HCT116 (cell line): ENCODE data around the gene HGFAC. TPM values are rescaled to one million over a fixed set of nuclear protein-coding genes. Genes with fewer than 3 reads are reported as not detected.

ENCODE experiments used
- ATAC-seq: fragments of 200-7000 bp; cut with Tn5 transposase; 2 replicates; pipeline ENCODE4 v1.9.1; 2020; ENCODE audit warnings: mild to moderate bottlenecking, moderate library complexity
- BruUV-seq: library from RNA; stranded (reverse); fragments of 400-500 nt; replicated peaks from 2 replicates; lab custom pipeline; 2021; lab: Mats Ljungman, UMichigan
- CTCF ChIA-PET: fragments of 300-600 bp; sonication (Branson Sonifier 250); formaldehyde crosslinking; loops from one replicate; lab custom pipeline; 2021; ENCODE audit warnings: antibody characterized with exemption; lab: Charles Lee
- POLR2A ChIA-PET: fragments of 300-600, 350-600 bp; sonication (Branson Sonifier 250); formaldehyde crosslinking; loops from one replicate; lab custom pipeline; 2021; ENCODE audit warnings: antibody characterized with exemption; lab: Charles Lee
- RAD21 ChIA-PET, 2 experiments: fragments of 300-600 bp; sonication (Branson Sonifier 250); formaldehyde crosslinking; loops; one replicate each; lab custom pipeline; 2023; ENCODE audit warnings: low total read pairs in 2 of 2; ENCODE audit not compliant: uncharacterized antibody in 2 of 2, unreplicated experiment in 2 of 2, low non-redundant PET in 1 of 2; lab: Charles Lee
- DNase-seq: peaks from one replicate; pipeline ENCODE4 v3.0.0-alpha.2; 2010; ENCODE audit warnings: low read depth, low spot score
- H2AFZ ChIP-seq: fragments of 200-600 bp; shearing (Covaris generic), sonication (generic); 2 replicates; pipeline ENCODE4 v1.6.1; 2017; ENCODE audit warnings: low read depth, mixed run types, mixed read lengths, antibody characterized with exemption, low read length; ENCODE audit not compliant: poor library complexity, severe bottlenecking
- H3K27ac ChIP-seq: 2 replicates; pipeline ENCODE4 v1.5.1; 2012; ENCODE audit warnings: low read depth, low read length
- H3K27me3 ChIP-seq: fragments of 200-600 bp; sonication (generic); 2 replicates; pipeline ENCODE4 v1.6.1; 2016; ENCODE audit warnings: mixed run types, low read length, mixed read lengths; ENCODE audit not compliant: insufficient read depth
- H3K36me3 ChIP-seq, 2 experiments: fragments of 200-500 bp in 1 of 2; fragments of 200-600 bp in 1 of 2; sonication (Bioruptor generic) in 1 of 2; sonication (generic) in 1 of 2; 2 replicates each; pipeline versions ENCODE4 v1.5.1 to v1.6.1; 2014 to 2016; ENCODE audit warnings: low read length in 2 of 2, inconsistent platforms in 1 of 2, mixed read lengths in 1 of 2, mixed run types in 1 of 2; ENCODE audit not compliant: insufficient read depth in 2 of 2, control insufficient read depth in 1 of 2
- H3K4me1 ChIP-seq, 2 experiments: fragments of 200-600 bp in 1 of 2; sonication (generic) in 1 of 2; 2 replicates each; pipeline versions ENCODE4 v1.5.1 to v1.6.1; 2012 to 2017; ENCODE audit warnings: low read length in 2 of 2, inconsistent platforms in 1 of 2, mild to moderate bottlenecking in 1 of 2, mixed read lengths in 1 of 2, mixed run types in 1 of 2, moderate library complexity in 1 of 2; ENCODE audit not compliant: insufficient read depth in 2 of 2, control insufficient read depth in 1 of 2
- H3K4me2 ChIP-seq: fragments of 200-600 bp; sonication (generic); 2 replicates; pipeline ENCODE4 v1.6.1; 2017; ENCODE audit warnings: mixed run types, low read length, mixed read lengths
- H3K4me3 ChIP-seq, 2 experiments: fragments of 200-600 bp in 1 of 2; sonication (generic) in 1 of 2; replicated peaks in 1 of 2; 2 replicates each; pipeline ENCODE4 v1.5.1; 2011 to 2016; ENCODE audit warnings: low read length in 2 of 2, control low read depth in 1 of 2, low read depth in 1 of 2, mild to moderate bottlenecking in 1 of 2, mixed read lengths in 1 of 2, mixed run types in 1 of 2
- H3K79me2 ChIP-seq: fragments of 200-600 bp; sonication (generic); 2 replicates; pipeline ENCODE4 v1.6.1; 2017; ENCODE audit warnings: mild to moderate bottlenecking, mixed run types, low read length, moderate library complexity, mixed read lengths; ENCODE audit not compliant: insufficient read depth
- H3K9ac ChIP-seq: fragments of 200-600 bp; sonication (generic); 2 replicates; pipeline ENCODE4 v1.6.1; 2016; ENCODE audit warnings: low read length, mixed read lengths
- H3K9me2 ChIP-seq: fragments of 200-600 bp; sonication (generic), shearing (Covaris generic); 2 replicates; pipeline ENCODE4 v1.6.1; 2017; ENCODE audit warnings: mixed run types, mild to moderate bottlenecking, moderate library complexity; ENCODE audit not compliant: insufficient read depth
- H3K9me3 ChIP-seq, 2 experiments: fragments of 200-500 bp in 1 of 2; fragments of 200-600 bp in 1 of 2; sonication (Bioruptor generic) in 1 of 2; sonication (generic) in 1 of 2; 2 replicates each; pipeline ENCODE4 v1.6.1; 2014 to 2017; ENCODE audit warnings: low read length in 2 of 2, mixed read lengths in 2 of 2, inconsistent platforms in 1 of 2, low read depth in 1 of 2, mild to moderate bottlenecking in 1 of 2, mixed run types in 1 of 2, moderate library complexity in 1 of 2; ENCODE audit not compliant: control insufficient read depth in 1 of 2, insufficient read depth in 1 of 2
- H4K20me1 ChIP-seq: fragments of 200-600 bp; sonication (generic), shearing (Covaris generic); 2 replicates; pipeline ENCODE4 v1.6.1; 2017; ENCODE audit warnings: mixed run types, mild to moderate bottlenecking, moderate library complexity; ENCODE audit not compliant: insufficient read depth
- intact Hi-C: fragments of 100-400 bp; cut with micrococcal nuclease; formaldehyde crosslinking; loops from 2 replicates; pipeline ENCODE4 v1.10.0; 2022
- total RNA-seq: library from RNA; stranded (reverse); gene quantifications from one replicate; pipeline ENCODE4 v1.2.1, GENCODE V29; 2021; ENCODE audit not compliant: unreplicated experiment
- TF ChIP-seq, protein P1 (sequence below), 3 experiments: fragments of 200-600 bp in 1 of 3; sonication (generic) in 1 of 3; IDR thresholded peaks in 2 of 3; conservative IDR thresholded peaks in 1 of 3; 2 replicates each; pipeline ENCODE4 v1.5.1; 2012 to 2017; ENCODE audit warnings: low read depth in 2 of 3, low read length in 2 of 3, antibody characterized with exemption in 1 of 3, borderline replicate concordance in 1 of 3, control low read depth in 1 of 3, mild to moderate bottlenecking in 1 of 3, mixed read lengths in 1 of 3, mixed run types in 1 of 3, moderate library complexity in 1 of 3; ENCODE audit not compliant: insufficient read depth in 1 of 3
- TF ChIP-seq, protein P2 (sequence below): IDR thresholded peaks from 2 replicates; pipeline ENCODE4 v1.6.1; 2012

Gene HGFAC
- total RNA-seq, 1 experiment from 2014 or later: 1.1 TPM

DNA sequence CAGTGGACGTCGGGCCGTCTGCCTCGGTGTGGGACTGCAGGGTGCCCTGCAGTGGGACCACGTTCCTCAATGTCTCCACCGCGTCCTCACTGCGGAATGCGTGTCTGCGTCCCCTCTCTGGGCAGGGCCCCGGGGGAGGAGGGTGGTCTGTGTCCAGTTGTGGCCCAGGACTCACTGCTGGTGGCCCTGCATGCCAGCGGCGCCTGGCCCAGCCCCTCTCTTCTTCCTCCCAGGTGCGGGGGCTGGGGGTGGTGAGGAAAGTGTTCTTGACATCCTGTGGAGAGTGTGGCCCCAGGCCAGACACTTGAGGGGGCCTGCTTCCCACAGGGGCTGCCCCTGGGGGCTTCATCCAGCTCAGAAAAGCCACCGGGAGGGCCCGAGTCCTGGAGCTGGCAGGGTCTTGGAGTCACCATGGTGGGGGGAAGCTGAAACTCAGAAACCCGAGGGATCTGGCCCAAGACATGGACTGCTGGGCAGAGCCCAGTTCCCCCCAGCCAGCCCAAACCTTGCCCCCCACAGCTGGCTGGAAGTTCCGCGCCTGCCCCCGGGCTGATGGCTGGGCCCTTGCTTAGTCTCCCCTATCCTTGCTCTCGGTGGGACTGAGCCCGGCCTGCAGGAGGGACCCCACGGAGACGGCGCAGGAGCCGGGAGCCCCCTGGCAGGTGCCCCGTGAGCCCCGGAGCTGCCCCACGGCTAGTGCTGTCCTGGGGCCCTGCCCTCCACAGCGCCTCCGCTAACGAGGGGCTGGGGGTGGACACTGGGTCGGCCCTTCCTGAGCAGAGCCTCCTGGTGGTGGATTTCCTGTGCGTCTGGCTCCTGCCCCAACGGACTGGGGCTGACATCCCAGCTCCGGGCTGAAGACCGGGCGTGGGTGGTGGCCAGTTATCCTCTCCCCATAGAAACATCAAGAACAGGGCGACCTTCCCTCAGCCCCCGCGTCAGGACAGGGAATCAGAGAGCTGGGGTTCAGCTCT lies 24.2 kb downstream of the HGFAC start:
- POLR2A ChIA-PET: no interaction called here
- peaks cover 4 to 10% of the 10 kb centered on the region in 2 experiments; a peak in 2 of 4 replicates for H3K4me1 ChIP-seq
- no peak overlapping the region for H3K4me2 ChIP-seq
- H3K9me3 ChIP-seq: peaks cover 0 to 5% of the 10 kb centered on the region in 2 experiments; a peak in 1 of 4 replicates
- no peak overlapping the region for H3K9ac ChIP-seq
- CTCF ChIA-PET: no interaction called here
- TF ChIP-seq, protein P1, sequence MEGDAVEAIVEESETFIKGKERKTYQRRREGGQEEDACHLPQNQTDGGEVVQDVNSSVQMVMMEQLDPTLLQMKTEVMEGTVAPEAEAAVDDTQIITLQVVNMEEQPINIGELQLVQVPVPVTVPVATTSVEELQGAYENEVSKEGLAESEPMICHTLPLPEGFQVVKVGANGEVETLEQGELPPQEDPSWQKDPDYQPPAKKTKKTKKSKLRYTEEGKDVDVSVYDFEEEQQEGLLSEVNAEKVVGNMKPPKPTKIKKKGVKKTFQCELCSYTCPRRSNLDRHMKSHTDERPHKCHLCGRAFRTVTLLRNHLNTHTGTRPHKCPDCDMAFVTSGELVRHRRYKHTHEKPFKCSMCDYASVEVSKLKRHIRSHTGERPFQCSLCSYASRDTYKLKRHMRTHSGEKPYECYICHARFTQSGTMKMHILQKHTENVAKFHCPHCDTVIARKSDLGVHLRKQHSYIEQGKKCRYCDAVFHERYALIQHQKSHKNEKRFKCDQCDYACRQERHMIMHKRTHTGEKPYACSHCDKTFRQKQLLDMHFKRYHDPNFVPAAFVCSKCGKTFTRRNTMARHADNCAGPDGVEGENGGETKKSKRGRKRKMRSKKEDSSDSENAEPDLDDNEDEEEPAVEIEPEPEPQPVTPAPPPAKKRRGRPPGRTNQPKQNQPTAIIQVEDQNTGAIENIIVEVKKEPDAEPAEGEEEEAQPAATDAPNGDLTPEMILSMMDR (IDR thresholded peaks at IDR 0.05 in 2 of 3, conservative IDR thresholded peaks at IDR 0.05 in 1 of 3; ENCODE audit: borderline replicate concordance in 1 of 3, insufficient read depth in 1 of 3, low read depth in 2 of 3, low read length in 2 of 3): peak in 2 of 3 experiments; percentile 18; a peak in 1 of 6 replicates
- TF ChIP-seq, protein P2, sequence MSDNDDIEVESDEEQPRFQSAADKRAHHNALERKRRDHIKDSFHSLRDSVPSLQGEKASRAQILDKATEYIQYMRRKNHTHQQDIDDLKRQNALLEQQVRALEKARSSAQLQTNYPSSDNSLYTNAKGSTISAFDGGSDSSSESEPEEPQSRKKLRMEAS: no peak
- TF ChIP-seq, all 23 proteins: peak for 1
- no peaks in the 10 kb centered on the region for H4K20me1 ChIP-seq
- DNase-seq (no peak), ATAC-seq (no peak)
- H3K9me2 ChIP-seq: no peaks in the 10 kb centered on the region
- no peaks in the 10 kb centered on the region for H3K36me3 ChIP-seq
- no peak overlapping the region for H3K27ac ChIP-seq
- no TSS peak for BruUV-seq
- H2AFZ ChIP-seq: no peak overlapping the region
- RAD21 ChIA-PET: no interaction called here
- no peaks in the 10 kb centered on the region for H3K79me2 ChIP-seq
- intact Hi-C loops: no loop called here
- H3K27me3 ChIP-seq: no peaks in the 10 kb centered on the region
- H3K4me3 ChIP-seq: no peak overlapping the region
